ENCODE results near the gene OTOR.

The OTOR gene

DNA sequence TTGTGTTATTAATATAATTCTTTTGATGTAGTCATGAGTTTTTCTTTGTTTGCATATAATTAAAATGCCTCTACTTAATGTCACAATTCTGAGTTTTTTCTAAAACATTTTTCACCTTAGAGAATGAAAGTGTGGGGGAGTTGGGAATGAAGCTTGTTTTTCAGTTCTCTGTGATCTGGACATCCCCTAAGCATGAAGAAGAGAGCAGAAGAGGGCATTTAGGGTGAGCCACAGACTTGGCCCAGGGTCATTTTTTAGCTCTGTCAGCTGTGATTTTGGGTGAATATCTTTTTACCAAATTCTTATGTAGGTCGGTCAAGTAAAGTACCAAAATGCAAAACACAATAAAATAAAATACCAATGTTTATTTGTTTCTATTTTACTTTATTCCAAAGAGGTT lies 3.9 kb downstream of the OTOR start:
- no peak for DNase-seq

DNA sequence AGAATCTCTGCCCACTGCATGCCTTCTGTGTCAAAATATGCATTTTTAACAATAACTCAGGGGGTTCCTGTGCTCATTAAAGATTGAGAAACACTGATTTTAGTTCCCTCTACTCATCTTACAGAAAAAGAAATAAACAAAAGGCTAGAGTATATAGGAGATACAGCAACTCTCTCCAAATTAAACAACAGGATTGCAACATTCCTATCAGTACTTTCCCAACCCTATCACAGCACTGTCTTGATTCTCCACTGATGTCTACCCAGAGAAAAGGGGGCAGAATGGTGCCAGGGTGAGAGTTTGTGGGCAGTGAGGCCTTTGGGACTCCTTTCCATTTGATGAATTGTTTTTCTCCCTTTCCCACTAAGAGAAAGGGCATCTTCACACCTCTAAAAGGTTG lies 4.7 kb downstream of the OTOR start:
- DNase-seq: no peak

DNA sequence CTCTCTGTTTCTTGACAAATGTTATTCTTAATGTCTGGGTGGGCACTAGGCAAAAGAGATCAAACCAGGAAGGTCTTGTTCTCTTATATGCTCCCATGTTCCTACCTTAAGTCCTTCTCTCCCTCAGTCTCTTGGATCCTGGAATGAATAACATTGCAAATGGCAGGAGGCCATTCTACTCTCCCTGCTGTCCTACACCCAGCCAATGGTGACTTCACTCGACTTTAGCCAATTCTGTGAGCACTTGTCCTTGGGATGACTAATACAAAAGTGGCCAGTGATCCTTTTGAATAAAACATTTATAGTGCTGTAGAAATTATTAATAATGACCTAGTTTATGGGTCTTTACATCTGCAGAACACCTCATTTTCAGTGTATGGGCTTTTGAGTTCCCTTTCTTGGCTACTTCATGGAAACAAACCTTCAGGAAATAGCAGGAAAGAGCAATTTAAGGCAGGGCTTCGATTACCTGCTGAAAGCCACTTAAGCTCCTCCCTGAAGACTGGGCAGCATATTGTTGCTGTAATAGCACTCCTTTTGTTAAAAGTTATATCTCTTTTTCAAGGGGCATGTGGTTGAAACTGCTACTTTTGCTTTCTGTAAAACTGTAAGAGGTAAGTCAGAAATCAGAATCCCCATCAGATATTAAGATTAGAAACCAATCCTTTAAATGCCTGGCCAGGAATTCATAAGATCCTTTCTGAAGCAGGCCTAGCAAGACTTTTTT lies 10.5 kb downstream of the OTOR start:
- DNase-seq: no peak

DNA sequence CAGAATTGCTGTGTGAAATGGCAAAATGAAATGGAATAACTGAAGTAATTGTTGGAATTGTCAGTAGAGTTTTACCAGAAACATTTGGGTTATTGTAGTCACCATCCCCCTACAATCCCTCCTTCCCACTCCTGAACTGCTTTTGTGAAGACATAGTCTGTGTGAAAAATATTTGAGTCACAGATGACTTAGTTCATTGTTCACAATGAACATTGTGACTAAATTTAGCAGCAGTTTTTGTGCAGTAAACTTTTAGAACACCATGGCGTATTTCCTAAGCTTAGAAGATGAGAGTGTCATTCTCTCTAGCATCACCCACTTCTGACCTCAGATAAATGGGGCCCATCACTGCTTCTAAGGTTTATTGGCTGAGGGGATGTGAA lies 11.0 kb downstream of the OTOR start:
- DNase-seq: no peak

DNA sequence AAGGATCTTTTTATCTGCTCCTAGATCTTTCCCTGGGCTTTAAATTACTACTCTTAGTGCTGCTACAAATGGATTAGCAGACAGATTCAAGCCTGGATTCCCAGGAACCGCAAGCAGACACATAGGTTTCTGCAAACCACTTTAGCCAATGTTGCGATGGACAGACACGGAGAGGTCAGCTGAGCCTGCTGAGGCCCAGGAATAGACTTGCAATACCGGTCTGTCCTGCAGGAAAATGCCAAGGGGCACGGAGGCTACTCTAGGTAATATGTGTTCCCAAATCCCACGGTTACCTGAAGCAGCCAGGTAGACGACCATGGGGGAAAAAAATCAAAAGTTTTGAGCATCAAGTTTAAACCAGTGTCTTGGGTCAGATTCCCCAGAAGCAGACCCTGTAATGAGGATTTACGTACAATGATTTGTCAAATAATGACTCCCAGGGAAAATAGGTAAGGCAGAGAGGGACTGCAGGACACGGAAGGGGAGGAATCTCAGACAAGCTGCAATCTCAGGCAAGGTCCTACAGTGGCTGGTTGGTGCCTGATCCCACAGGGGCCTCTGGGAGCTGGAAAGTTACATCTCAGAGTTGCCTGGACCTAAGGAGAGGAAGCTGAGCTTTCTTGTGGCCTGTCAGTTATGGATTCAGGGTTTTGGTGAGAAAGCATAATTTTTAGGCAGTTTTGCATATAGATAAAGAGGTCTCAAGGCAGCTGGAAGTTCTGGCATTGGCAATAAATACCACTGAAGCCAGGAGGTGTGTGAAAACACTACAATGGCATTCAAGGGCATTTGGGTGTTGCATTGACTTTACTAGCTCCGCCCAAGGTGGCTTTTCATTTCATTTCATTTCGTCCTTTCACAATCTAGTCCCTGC lies 12.5 kb downstream of the OTOR start:
- no peak for DNase-seq

DNA sequence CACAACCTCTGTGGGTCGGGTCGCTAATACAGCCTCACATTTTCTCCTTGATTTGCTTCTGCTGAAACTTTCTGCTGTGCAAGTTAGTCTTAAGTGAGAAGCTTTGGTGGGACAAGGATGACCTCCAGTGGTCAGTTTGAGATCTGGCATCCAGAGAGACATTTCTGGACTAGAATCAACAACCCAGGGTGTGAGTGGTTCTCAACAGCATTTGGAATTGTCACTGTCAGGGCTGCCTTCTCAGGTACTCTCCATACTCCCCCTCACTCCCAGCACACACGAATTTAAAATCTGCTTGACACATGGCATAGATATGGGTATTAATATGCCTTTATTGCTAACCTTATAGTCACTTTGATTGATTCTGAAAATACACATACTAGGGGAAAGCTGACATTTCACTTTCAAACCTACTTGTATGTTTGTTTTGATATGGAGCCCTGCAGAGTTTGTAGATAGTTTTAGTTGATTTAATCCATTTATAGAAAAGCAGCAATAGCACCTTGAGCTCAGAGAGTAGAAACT lies 13.2 kb downstream of the OTOR start:
- DNase-seq: peak; percentile 49

DNA sequence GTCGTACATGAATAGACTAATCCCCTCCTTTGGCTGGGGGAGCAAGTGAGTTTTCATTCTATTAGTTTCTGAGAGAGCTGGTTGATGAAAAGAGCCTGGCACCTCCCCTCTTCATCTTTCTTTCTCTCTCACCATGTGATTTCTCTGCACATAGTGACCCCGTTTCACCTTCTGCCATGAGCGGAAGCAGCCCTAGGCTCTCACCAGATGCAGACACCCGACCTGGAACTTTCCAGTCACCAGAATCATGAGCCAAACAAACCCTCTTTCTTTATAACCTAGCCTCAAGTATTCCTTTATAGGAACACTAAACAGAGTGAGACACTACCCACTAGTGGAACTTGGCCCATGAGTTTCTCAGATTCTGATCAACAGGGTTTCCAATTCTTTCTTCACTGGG lies 16.4 kb downstream of the OTOR start:
- DNase-seq: no peak

DNA sequence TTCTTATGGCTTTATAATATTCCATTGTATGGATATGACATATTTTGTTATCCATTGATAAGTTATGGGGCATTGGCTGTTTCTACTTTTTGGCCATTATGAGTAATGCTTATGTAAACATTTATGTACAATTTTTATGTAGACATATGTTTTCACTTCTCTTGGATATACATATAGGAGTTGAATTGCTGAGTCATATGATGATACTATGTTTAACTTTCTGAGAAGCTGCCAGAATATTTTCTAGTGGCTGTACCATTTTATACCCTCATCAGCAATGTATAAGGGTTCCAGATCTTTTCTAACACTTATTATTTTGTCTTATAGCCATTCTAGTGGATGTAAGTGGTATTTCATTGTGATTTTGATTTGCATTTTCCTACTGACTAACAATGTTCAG lies 23.1 kb downstream of the OTOR start:
- DNase-seq: no peak

DNA sequence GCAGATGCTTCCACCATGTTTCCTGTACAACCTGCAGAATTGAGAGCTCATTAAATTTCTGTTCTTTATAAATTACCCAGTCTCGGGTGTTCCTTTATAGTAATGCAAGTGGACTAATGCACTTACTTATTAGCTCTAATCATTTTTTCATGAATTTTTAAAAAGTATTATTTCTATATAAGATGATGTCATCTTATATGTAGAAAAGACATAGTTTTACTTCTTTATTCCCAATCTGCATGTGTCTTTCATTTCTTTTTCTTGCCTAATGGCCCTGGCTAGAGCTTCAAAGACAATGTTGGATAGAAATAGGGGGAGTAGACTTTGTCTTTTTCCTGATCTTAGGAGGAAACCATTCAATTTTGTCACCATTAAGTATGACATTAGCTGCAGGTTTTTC lies 27.8 kb downstream of the OTOR start:
- DNase-seq: no peak

DNA sequence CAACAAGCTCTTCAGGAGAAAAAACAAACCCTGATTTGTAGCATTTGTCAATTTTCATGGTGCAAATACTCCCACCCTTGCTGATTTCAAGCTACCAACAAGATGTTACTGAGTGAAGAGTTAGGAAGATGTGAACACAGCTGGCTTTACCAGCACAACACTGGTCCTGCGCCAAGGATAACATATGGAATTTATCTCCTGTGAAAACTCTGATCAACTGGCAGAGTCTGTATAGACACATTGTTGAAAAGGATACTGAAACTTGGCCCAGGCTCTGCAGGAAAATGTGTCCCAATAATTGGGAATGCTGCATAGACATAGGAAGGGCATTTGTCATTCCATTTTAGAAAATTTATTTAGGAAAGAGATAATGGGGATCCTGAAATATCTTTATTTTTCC lies 29.0 kb downstream of the OTOR start:
- DNase-seq: no peak

DNA sequence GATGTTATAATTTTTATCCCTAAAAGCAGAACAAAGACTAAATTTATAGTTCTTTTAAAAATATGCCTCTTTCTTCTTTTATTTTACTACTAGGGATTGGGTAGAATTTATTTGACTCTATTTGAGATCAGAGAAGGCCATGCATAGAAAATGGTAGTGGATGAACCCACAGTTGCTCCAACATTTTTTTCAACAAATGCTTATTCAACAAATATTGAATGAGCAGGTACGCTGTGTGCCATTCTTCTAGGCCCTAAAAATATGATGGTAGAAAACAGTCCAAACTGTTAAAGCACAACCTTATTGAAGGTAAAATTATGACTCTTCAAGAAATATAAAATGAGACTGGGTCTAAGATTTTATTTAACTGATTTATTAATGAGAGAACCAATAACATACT lies 30.0 kb downstream of the OTOR start:
- no peak for DNase-seq

DNA sequence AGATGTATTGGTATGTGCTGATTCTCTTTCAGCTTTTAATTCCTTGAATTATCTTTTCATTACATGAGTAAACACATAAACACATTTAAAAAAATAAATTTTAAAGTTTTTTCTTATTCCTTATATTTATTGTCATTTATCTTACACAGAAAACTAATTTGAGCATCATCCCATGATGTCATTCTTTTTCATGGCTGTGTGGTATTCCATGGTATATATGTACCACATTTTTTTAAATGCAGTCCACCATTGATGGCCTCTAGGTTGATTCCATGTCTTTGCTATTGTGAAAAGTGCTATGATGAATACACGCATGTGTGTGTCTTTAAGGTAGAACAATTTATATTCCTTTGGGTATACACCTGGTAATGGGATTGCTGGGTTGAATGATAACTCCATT lies 33.3 kb downstream of the OTOR start:
- DNase-seq: no peak

DNA sequence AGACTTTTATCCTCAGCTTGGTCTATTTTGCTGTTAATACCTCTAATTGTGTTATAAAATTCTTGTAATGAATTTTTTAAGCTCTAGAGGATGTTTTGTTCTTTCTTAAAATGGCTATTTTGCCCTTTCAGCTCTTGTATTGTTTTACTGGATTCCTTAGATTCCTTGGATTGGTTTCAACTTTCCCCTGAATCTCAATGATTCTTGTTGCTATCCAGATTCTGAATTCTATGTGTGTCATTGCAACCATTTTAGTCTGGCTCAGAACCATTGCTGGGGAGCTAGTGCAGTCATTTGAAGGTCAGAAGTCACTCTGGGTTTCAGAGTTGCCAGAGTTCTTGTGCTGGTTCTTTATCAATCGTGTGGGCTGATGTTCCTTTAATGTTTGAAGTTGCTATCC lies 37.1 kb downstream of the OTOR start:
- DNase-seq: no peak

Data from activated CD4-positive, alpha-beta T cell treated with anti-CD3 and anti-CD28 coated beads for 48 hours (primary cell).